Adrenal gland (tissue), 12 donors: Measurements from ENCODE around the gene SMC1B. TPM values are rescaled to one million over a fixed set of nuclear protein-coding genes. Genes with fewer than 3 reads are reported as not detected.

ENCODE experiments used
- DNase-seq, 7 donors: peaks; one replicate each; pipeline ENCODE4 v3.0.0-alpha.2; 2019 to 2020
- H3K27ac ChIP-seq, 5 donors: fragments of 200-600 bp; sonication (generic) in 4 of 5; 1 replicate in 3 of 5; 2 replicates in 2 of 5; pipeline versions ENCODE4 v1.5.1 to v1.8.0; 2016 to 2020; ENCODE audit warnings: mild to moderate bottlenecking in 1 of 5
- H3K27me3 ChIP-seq: fragments of 200-600 bp; 2 replicates; pipeline ENCODE4 v1.8.0; 2021
- H3K36me3 ChIP-seq, 2 donors: fragments of 200-600 bp; replicated peaks in 1 of 2; 1 replicate in 1 of 2; 2 replicates in 1 of 2; pipeline versions ENCODE4 v1.5.1 to v1.8.0; 2018 to 2022
- H3K4me1 ChIP-seq, 2 donors: fragments of 200-600 bp; replicated peaks in 1 of 2; 1 replicate in 1 of 2; 2 replicates in 1 of 2; pipeline versions ENCODE4 v1.5.1 to v1.8.0; 2018 to 2021
- H3K4me3 ChIP-seq, 4 donors: fragments of 200-600 bp; sonication (generic) in 3 of 4; one replicate each; pipeline ENCODE4 v1.5.1; 2016 to 2018
- H3K9me3 ChIP-seq, 3 donors: fragments of 200-600 bp; sonication (generic) in 1 of 3; replicated peaks in 1 of 3; 1 replicate in 2 of 3; 2 replicates in 1 of 3; pipeline versions ENCODE4 v1.5.1 to v1.8.0; 2016 to 2021
- POLR2A ChIP-seq, 2 donors: fragments of 450-650 bp; IDR thresholded peaks; one replicate each; pipeline ENCODE4 v1.6.1; 2017; ENCODE audit warnings: antibody characterized with exemption in 2 of 2, mild to moderate bottlenecking in 2 of 2, moderate library complexity in 1 of 2
- WGBS, 4 donors: extraction: QIAGEN DNeasy Blood & Tissue Kit in 2 of 4; methylation state at CpG; one replicate each; pipeline versions ENCODE4 v1.1.5 to v1.1.7; 2013 to 2017; 5-methylcytosine and 5-hydroxymethylcytosine counted together
- intact Hi-C, 2 donors: fragments of 100-400 bp; cut with DNase I; formaldehyde crosslinking; loops; one replicate each; pipeline versions ENCODE4 v1.14.1 to v1.15.0; 2022 to 2023
- polyA plus RNA-seq, 3 donors: library from polyadenylated mRNA; stranded (reverse); fragments of 200-250 nt in 2 of 3; fragments of 350-450 nt in 1 of 3; fragmentation: Illumina TruSeq in 1 of 3; extraction: RNeasy Lipid Tissue Mini Kit (QIAGEN cat#74804) in 1 of 3; gene quantifications; one replicate each; pipeline ENCODE4 v1.2.3, GENCODE V29; 2013 to 2014
- total RNA-seq, 9 donors: library from RNA; depleted of rRNA in 4 of 9; stranded (reverse); fragments of >200 nt in 4 of 9; fragments of 120-200 nt in 1 of 9; fragmentation: NEBNext Ultra II Directional in 1 of 9; extraction: Animal tissue kit (Norgen Biotek cat#: 25700) in 1 of 9; gene quantifications; one replicate each; pipeline versions ENCODE4 v1.1.0 to v1.2.4, GENCODE V29; 2013 to 2023
- TF ChIP-seq, protein P1 (sequence below), 6 experiments: fragments of 450-650 bp in 4 of 6; fragments of 200-600 bp in 2 of 6; sonication (generic) in 1 of 6; IDR thresholded peaks; 1 replicate in 5 of 6; 2 replicates in 1 of 6; pipeline versions ENCODE4 v1.5.1 to v1.8.0; 2016 to 2021; ENCODE audit warnings: antibody characterized with exemption in 6 of 6, mild to moderate bottlenecking in 2 of 6, moderate library complexity in 1 of 6
- donor health status: healthy with polysubstance abuse.
- donor health status: Bipolar disorder and iron deficiency.
- donor health status: DM: yes; HTN: yes; CAD: no.
- donor health status: DM: no; HTN: no; CAD: no.
- donor health status: DM: no; HTN: no; CAD: no.
- donor health status: DM: yes; HTN: yes; CAD: no.

The SMC1B gene
- total and polyA plus RNA-seq, 12 donors = 0.06 TPM; not detected in 11

DNA sequence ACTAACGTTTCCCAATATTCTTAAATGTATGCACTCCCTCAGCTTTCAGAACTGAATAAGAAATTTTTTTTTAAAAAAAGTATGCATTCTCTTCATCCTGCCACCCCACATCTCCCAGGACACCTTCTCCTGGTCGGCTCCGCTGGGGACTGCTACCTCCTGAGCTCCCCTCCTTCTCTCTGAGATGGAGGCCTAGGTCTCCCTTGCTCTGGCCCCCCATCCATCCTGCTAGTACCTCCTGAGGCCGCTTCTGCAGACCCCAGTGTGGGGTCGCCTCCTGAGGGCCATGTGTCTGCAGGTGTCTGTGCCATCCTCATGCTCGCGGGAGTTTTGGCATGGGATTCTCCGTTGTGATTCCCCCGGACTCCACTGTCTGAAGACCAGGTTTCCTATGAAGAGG lies 75.9 kb downstream of the SMC1B start:
- Histone ChIP-seq H3K27ac (no peak overlapping the region), H3K27me3 (no peaks in the 10 kb centered on the region), H3K36me3 (peaks cover 0 to 31% of the 10 kb centered on the region in 2 donors), H3K9me3 (no peaks in the 10 kb centered on the region), H3K4me3 (no peak overlapping the region), H3K4me1 (peaks cover 0 to 32% of the 10 kb centered on the region in 2 donors)
- WGBS, 4 donors = 79 to 83% (median 81%) methylated on average over 9 of the region's 9 CpGs
- intact Hi-C loops = no loop called here
- DNase-seq = no peak
- TF ChIP-seq, protein P1, sequence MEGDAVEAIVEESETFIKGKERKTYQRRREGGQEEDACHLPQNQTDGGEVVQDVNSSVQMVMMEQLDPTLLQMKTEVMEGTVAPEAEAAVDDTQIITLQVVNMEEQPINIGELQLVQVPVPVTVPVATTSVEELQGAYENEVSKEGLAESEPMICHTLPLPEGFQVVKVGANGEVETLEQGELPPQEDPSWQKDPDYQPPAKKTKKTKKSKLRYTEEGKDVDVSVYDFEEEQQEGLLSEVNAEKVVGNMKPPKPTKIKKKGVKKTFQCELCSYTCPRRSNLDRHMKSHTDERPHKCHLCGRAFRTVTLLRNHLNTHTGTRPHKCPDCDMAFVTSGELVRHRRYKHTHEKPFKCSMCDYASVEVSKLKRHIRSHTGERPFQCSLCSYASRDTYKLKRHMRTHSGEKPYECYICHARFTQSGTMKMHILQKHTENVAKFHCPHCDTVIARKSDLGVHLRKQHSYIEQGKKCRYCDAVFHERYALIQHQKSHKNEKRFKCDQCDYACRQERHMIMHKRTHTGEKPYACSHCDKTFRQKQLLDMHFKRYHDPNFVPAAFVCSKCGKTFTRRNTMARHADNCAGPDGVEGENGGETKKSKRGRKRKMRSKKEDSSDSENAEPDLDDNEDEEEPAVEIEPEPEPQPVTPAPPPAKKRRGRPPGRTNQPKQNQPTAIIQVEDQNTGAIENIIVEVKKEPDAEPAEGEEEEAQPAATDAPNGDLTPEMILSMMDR (IDR thresholded peaks at IDR 0.05) = no peak

DNA sequence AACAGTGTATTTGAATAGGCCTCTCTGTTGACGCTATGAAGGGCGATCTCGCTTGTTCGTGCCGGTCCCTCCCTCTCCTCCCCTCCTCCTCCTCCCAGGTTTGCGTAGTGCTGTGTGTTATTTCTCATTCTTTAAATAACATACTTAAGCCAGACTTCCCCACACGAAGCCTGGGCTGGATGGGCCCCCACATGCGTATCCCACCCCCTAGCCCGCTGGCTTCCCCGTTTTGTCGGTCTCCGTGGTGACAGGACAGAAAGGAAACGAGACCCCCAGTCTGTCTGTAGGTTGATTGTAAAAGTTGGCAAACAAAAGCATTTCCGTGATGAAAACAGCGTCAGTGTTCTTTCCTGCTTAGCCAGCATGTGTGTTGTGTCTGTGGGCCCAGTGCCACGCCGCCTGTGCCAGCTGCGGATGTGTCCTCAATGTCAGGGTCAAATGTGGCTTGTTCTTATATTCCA lies 76.4 kb downstream of the SMC1B start:
- Histone ChIP-seq H3K27ac (peak overlapping the region in 3 of 5 donors; percentile 14 to 77 (median 29)), H3K4me1 (peaks cover 0 to 32% of the 10 kb centered on the region in 2 donors), H3K27me3 (no peaks in the 10 kb centered on the region), H3K9me3 (no peaks in the 10 kb centered on the region), H3K36me3 (peaks cover 0 to 30% of the 10 kb centered on the region in 2 donors), H3K4me3 (no peak overlapping the region)
- DNase-seq = peak; percentile 72 to 94 (median 83)
- 31 to 40% (median 34%) methylated on average over 18 of the region's 18 CpGs for WGBS, 4 donors
- TF ChIP-seq POLR2A (IDR thresholded peaks at IDR 0.05) = no peak
- TF ChIP-seq, protein P1 (IDR thresholded peaks at IDR 0.05) = no peak
- intact Hi-C loops = no loop called here

DNA sequence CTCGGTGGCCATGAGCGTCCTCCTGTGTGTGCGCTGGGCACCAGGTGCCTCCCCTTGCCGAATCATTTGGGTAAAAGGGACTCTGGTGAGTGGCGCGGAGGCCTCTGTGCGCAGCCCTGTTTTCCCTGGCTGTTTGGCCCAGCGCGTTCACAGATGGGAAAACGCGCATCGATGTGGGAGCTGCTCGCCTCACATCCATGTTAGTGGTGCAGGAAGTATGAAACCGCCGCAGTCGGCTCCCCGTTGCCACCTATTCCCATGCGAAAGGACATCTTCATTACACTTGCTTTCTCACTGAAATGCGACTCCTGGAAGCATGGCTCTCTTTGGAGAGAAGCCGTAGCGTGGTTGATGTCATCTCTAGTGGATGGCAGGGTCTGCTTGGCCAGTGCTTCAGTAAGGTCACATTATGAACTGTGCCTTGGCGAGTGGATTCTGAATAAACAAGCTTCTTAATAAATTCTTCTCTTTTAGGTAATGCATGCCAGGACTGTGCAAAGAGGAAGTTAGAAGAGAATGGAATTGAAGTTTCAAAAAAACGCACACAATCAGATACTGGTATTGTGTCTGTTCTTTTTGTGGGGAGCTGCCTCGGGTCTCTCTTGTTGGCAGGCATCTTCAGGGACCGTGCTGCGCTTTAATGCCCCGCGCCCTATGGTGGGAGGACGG lies 77.4 kb downstream of the SMC1B start:
- DNase-seq = no peak
- TF ChIP-seq, protein P1 (IDR thresholded peaks at IDR 0.05) = no peak
- TF ChIP-seq POLR2A (IDR thresholded peaks at IDR 0.05) = no peak
- Histone ChIP-seq H3K4me3 (no peak overlapping the region), H3K27ac (no peak overlapping the region), H3K4me1 (peaks cover 0 to 32% of the 10 kb centered on the region in 2 donors), H3K36me3 (peaks cover 0 to 20% of the 10 kb centered on the region in 2 donors), H3K27me3 (no peaks in the 10 kb centered on the region), H3K9me3 (no peaks in the 10 kb centered on the region)
- intact Hi-C loops = no loop called here
- 88 to 94% (median 92%) methylated on average over 25 to 29 of the region's 29 CpGs for WGBS, 4 donors

DNA sequence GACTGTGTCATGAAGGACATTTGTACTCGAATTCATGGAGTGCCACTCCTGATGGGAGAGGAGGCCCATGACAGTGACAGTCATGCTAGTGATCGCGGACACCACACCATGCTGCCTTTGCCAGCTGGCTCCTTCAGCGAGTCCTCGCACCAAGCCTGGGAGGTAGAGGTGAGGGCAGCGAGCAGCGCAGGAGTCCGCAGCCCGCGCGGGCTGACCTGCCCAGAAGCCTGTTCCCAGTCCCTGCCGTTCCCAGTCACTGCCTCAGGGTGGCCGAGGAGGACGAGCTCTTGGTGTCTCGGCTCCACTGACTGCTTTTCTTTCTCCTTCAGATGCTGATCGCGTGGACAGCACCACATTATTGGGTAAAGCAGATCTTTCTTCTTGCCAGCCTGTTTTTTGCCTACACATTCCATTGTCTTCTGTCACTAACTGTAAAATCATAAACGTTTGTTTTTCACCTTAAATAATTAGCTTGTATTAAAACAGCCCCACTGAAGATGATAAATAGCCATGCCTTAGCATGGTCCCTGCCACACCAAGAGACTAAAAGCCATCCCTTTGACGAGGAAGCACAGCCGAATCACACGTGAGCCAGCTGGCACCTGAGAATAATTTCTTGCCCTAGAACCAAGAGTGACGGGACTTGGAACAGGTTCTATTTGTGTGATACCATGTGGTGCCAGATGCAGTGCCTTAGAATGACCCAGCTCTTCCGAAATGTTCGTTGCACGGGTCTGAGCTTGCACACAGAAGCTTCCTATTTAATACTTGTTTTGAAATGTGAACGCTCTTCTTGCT lies 78.2 kb downstream of the SMC1B start:
- Histone ChIP-seq H3K36me3 (peaks cover 0 to 13% of the 10 kb centered on the region in 2 donors), H3K9me3 (no peaks in the 10 kb centered on the region), H3K4me1 (peaks cover 0 to 32% of the 10 kb centered on the region in 2 donors), H3K27me3 (no peaks in the 10 kb centered on the region), H3K4me3 (no peak overlapping the region), H3K27ac (peak overlapping the region in 3 of 5 donors; percentile 1 to 62 (median 44))
- intact Hi-C loops = no loop called here
- peak; percentile 73 to 90 (median 84) for DNase-seq
- WGBS, 4 donors = 46 to 75% (median 50%) methylated on average over 15 to 26 of the region's 26 CpGs
- TF ChIP-seq POLR2A (IDR thresholded peaks at IDR 0.05) = no peak
- TF ChIP-seq, protein P1 (IDR thresholded peaks at IDR 0.05) = peak in 5 of 6 experiments; percentile 24 to 58 (median 32)
